H1 (cell line): ENCODE measurements around the gene COL25A1. TPM values are rescaled to one million over a fixed set of nuclear protein-coding genes. Genes with fewer than 3 reads are reported as not detected.

Experiments
- CTCF ChIA-PET: fragments of 300-600 bp; sonication (Branson Sonifier 250); formaldehyde crosslinking; loops from one replicate; lab custom pipeline; 2021; ENCODE audit not compliant: partially characterized antibody; lab: Charles Lee
- POLR2A ChIA-PET: fragments of 300-600 bp; sonication (Branson Sonifier 250); formaldehyde crosslinking; loops from one replicate; lab custom pipeline; 2021; ENCODE audit warnings: inconsistent platforms; ENCODE audit not compliant: partially characterized antibody; lab: Charles Lee
- DNase-seq, 2 experiments: peaks; one replicate each; pipeline versions ENCODE4 v3.0.0 to v3.0.0-alpha.2; 2010 to 2022; ENCODE audit warnings: low spot score in 2 of 2, low read depth in 1 of 2, mixed read lengths in 1 of 2
- FAIRE-seq: peaks from 2 replicates; lab custom pipeline; 2011; peaks lifted over from hg19 to GRCh38; lab: Jason Lieb, UNC
- H2AFZ ChIP-seq: 2 replicates; pipeline ENCODE4 v1.8.1; 2012; ENCODE audit warnings: low read length, inconsistent platforms
- H2AK5ac ChIP-seq: 2 replicates; pipeline ENCODE4 v1.6.1; 2013; ENCODE audit warnings: low read depth, low read length
- H2BK120ac ChIP-seq: replicated peaks from 2 replicates; pipeline ENCODE3; 2013; ENCODE audit warnings: low read depth, low read length, inconsistent platforms
- H2BK12ac ChIP-seq: 2 replicates; pipeline ENCODE4 v1.6.1; 2013; ENCODE audit warnings: low read depth, low read length
- H2BK15ac ChIP-seq: 2 replicates; pipeline ENCODE4 v1.6.1; 2013; ENCODE audit warnings: low read length
- H2BK20ac ChIP-seq: 2 replicates; pipeline ENCODE4 v1.6.1; 2013; ENCODE audit warnings: low read length
- H2BK5ac ChIP-seq: 2 replicates; pipeline ENCODE4 v1.6.1; 2013; ENCODE audit warnings: low read depth, low read length
- H3K14ac ChIP-seq: 2 replicates; pipeline ENCODE4 v1.6.1; 2013; ENCODE audit warnings: inconsistent platforms; ENCODE audit not compliant: insufficient read length
- H3K18ac ChIP-seq: 2 replicates; pipeline ENCODE4 v1.6.1; 2013; ENCODE audit warnings: low read length; ENCODE audit errors: extremely low read depth
- H3K23ac ChIP-seq: 2 replicates; pipeline ENCODE4 v1.6.1; 2013; ENCODE audit warnings: inconsistent platforms; ENCODE audit not compliant: insufficient read length
- H3K23me2 ChIP-seq: 2 replicates; pipeline ENCODE4 v1.6.1; 2013; ENCODE audit warnings: low read depth, low read length
- H3K27ac ChIP-seq: 2 replicates; pipeline ENCODE4 v1.6.1; 2011; ENCODE audit warnings: low read depth, low read length, inconsistent platforms
- H3K27me3 ChIP-seq, 4 experiments: replicated peaks in 1 of 4; 1 replicate in 1 of 4; 2 replicates in 3 of 4; pipeline versions ENCODE4 v1.6.1 to v1.8.1; 2011 to 2013; ENCODE audit warnings: low read length in 3 of 4, mild to moderate bottlenecking in 3 of 4, inconsistent platforms in 2 of 4, mixed read lengths in 2 of 4, moderate library complexity in 1 of 4; ENCODE audit not compliant: control insufficient read depth in 3 of 4, insufficient read depth in 3 of 4; ENCODE audit errors: extremely low read depth in 1 of 4
- H3K36me3 ChIP-seq, 4 experiments: 2 replicates each; pipeline versions ENCODE4 v1.6.1 to v1.8.1; 2011 to 2013; ENCODE audit warnings: mild to moderate bottlenecking in 4 of 4, low read length in 3 of 4, moderate library complexity in 2 of 4, control low read depth in 1 of 4, inconsistent platforms in 1 of 4; ENCODE audit not compliant: insufficient read depth in 4 of 4, control insufficient read depth in 2 of 4
- H3K4ac ChIP-seq: replicated peaks from 2 replicates; pipeline ENCODE3; 2013; ENCODE audit warnings: low read length, low read depth, mixed read lengths, inconsistent platforms; ENCODE audit not compliant: insufficient read length
- H3K4me1 ChIP-seq, 4 experiments: replicated peaks in 1 of 4; 1 replicate in 1 of 4; 2 replicates in 3 of 4; pipeline versions ENCODE4 v1.6.1 to v1.8.1; 2011 to 2013; ENCODE audit warnings: low read length in 3 of 4, inconsistent platforms in 2 of 4, mixed read lengths in 1 of 4; ENCODE audit not compliant: insufficient read depth in 4 of 4, control insufficient read depth in 3 of 4
- H3K4me2 ChIP-seq, 2 experiments: 2 replicates each; pipeline versions ENCODE4 v1.6.1 to v1.8.1; 2011 to 2013; ENCODE audit warnings: low read depth in 2 of 2, low read length in 2 of 2, control low read depth in 1 of 2, inconsistent platforms in 1 of 2, mild to moderate bottlenecking in 1 of 2; ENCODE audit not compliant: insufficient read depth in 1 of 2
- H3K4me3 ChIP-seq, 4 experiments: fragments of 200-600, 300-600 bp in 1 of 4; sonication (generic), shearing (Covaris generic), sonication (Bioruptor Twin) in 1 of 4; 2 replicates each; pipeline versions ENCODE4 v1.5.1 to v1.8.1; 2011 to 2016; ENCODE audit warnings: low read length in 4 of 4, low read depth in 3 of 4, control low read depth in 2 of 4, inconsistent platforms in 2 of 4, mild to moderate bottlenecking in 2 of 4, mixed read lengths in 1 of 4, moderate library complexity in 1 of 4; ENCODE audit not compliant: insufficient read depth in 2 of 4; ENCODE audit errors: extremely low read depth in 1 of 4
- H3K56ac ChIP-seq: replicated peaks from 2 replicates; pipeline ENCODE3; 2013; ENCODE audit warnings: low read depth, mild to moderate bottlenecking, mixed read lengths, low read length, inconsistent platforms; ENCODE audit not compliant: insufficient read length
- H3K79me1 ChIP-seq: 2 replicates; pipeline ENCODE4 v1.6.1; 2013; ENCODE audit warnings: low read depth, low read length, control low read depth
- H3K79me2 ChIP-seq, 2 experiments: 2 replicates each; pipeline versions ENCODE4 v1.6.1 to v1.8.1; 2012 to 2013; ENCODE audit warnings: low read length in 2 of 2, mild to moderate bottlenecking in 2 of 2, inconsistent platforms in 1 of 2; ENCODE audit not compliant: insufficient read depth in 2 of 2, control insufficient read depth in 1 of 2
- H3K9ac ChIP-seq, 4 experiments: replicated peaks in 1 of 4; 1 replicate in 1 of 4; 2 replicates in 3 of 4; pipeline versions ENCODE4 v1.6.1 to v1.8.1; 2011 to 2013; ENCODE audit warnings: low read depth in 3 of 4, low read length in 3 of 4, control low read depth in 2 of 4, mild to moderate bottlenecking in 2 of 4, moderate library complexity in 2 of 4, inconsistent platforms in 1 of 4; ENCODE audit errors: extremely low read depth in 1 of 4
- H3K9me3 ChIP-seq, 2 experiments: 2 replicates each; pipeline versions ENCODE4 v1.6.1 to v1.8.1; 2012 to 2013; ENCODE audit warnings: mild to moderate bottlenecking in 2 of 2, moderate library complexity in 2 of 2, control low read depth in 1 of 2, inconsistent platforms in 1 of 2, low read depth in 1 of 2, low read length in 1 of 2, mixed read lengths in 1 of 2; ENCODE audit not compliant: insufficient read depth in 2 of 2
- H4K20me1 ChIP-seq, 2 experiments: replicated peaks in 1 of 2; 2 replicates each; pipeline versions ENCODE3 to v1.8.1; 2011 to 2013; ENCODE audit warnings: inconsistent platforms in 2 of 2, low read length in 2 of 2, mild to moderate bottlenecking in 1 of 2; ENCODE audit not compliant: insufficient read depth in 2 of 2, control insufficient read depth in 1 of 2
- H4K5ac ChIP-seq: 2 replicates; pipeline ENCODE4 v1.6.1; 2013; ENCODE audit warnings: low read length, low read depth, mixed read lengths, inconsistent platforms; ENCODE audit not compliant: insufficient read length
- H4K8ac ChIP-seq: 2 replicates; pipeline ENCODE4 v1.8.0; 2013; ENCODE audit warnings: mild to moderate bottlenecking, moderate library complexity, low read length, inconsistent platforms; ENCODE audit not compliant: insufficient read depth; ENCODE audit errors: extremely low read depth
- H4K91ac ChIP-seq: replicated peaks from 2 replicates; pipeline ENCODE3; 2013; ENCODE audit warnings: low read length, mixed read lengths, inconsistent platforms; ENCODE audit not compliant: insufficient read length
- FOSL1 ChIP-seq: IDR thresholded peaks from 2 replicates; pipeline ENCODE4 v1.6.1; 2011; ENCODE audit warnings: mild to moderate bottlenecking, low read depth, low read length, moderate library complexity; ENCODE audit not compliant: insufficient read depth
- KDM1A ChIP-seq: fragments of 200-600, 300-600 bp; sonication (generic); IDR thresholded peaks from 2 replicates; pipeline ENCODE4 v1.7.1; 2016; ENCODE audit warnings: mild to moderate bottlenecking, low read length, borderline replicate concordance
- SP2 ChIP-seq: IDR thresholded peaks from 2 replicates; pipeline ENCODE4 v1.6.1; 2012; ENCODE audit warnings: mild to moderate bottlenecking, low read length, inconsistent platforms
- WGBS, 2 experiments: shearing (Covaris generic) in 1 of 2; methylation state at CpG; one replicate each; pipeline versions ENCODE4 v1.1.6 to v1.1.7; 2013 to 2015; ENCODE audit warnings: low lambda C conversion rate in 2 of 2, mixed read lengths in 2 of 2, inconsistent platforms in 1 of 2, low coverage in 1 of 2, missing lambda C conversion rate in 1 of 2; ENCODE audit not compliant: insufficient replicate concordance in 2 of 2, insufficient coverage in 1 of 2, insufficient read length in 1 of 2; ENCODE audit errors: extremely low coverage in 1 of 2, missing lambda C conversion rate in 1 of 2; 5-methylcytosine and 5-hydroxymethylcytosine counted together
- polyA plus RNA-seq, 7 experiments: library from polyadenylated mRNA; depleted of rRNA in 3 of 7; stranded (reverse) in 5 of 7; unstranded in 2 of 7; fragments of >200 nt in 5 of 7; fragments of 200-250 nt in 2 of 7; gene quantifications; 1 replicate in 5 of 7; 2 replicates in 1 of 7; 4 replicates in 1 of 7; pipeline versions ENCODE4 v1.2.1 to v1.2.3, GENCODE V29; 2011 to 2013; ENCODE audit warnings: missing spikeins in 2 of 7, mixed read lengths in 2 of 7
- total RNA-seq: library from RNA; stranded (reverse); fragmentation: NEBNext Ultra II Directional; extraction: Animal tissue kit (Norgen Biotek cat#: 25700); gene quantifications from 2 replicates; pipeline ENCODE4 v1.2.1, GENCODE V29; 2021

COL25A1 gene
- total and polyA plus RNA-seq, 2 of the 8 experiments (the other 6 are each of a cell fraction or from before 2014, with no cell fraction given), result 1.1 to 8.3 TPM

DNA sequence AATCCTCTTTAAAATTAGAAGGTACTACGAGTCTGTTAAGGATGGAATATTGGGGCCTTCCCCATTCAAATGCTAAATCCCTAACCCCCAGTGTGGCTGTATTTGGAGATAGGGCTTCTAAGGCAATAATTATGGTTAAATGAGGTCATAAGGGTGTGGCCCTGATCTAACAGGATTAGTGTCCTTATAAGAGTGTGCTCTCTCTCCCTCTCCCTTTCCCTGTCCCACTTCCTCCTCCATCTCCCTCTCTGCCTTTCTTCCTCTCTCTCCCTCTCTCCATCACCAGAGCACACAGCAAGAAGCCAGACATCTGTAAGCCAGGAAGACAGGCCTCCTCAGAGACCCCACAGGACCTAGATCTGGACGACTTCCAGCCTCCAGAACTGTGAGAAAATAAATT lies 116.9 kb downstream of the COL25A1 start:
- 0 out of 4 replicates have a peak overlapping the region, but pooled peaks of 1 of the 2 experiments have one; percentile 3 for H3K4me2 ChIP-seq

More for the DNA sequence above, 116.9 kb downstream of the COL25A1 start:
- no peak overlapping the region for H3K4me3 ChIP-seq
- H2BK15ac ChIP-seq, result no peak overlapping the region
- no peak overlapping the region for H4K91ac ChIP-seq
- no peak overlapping the region for H3K27ac ChIP-seq
- CTCF ChIA-PET, result interaction anchor here (0.7 kb wide), 1 partner anchor 62 kb away, joined by 4 read pairs; no protein-coding TSS in a partner anchor
- H4K8ac ChIP-seq, result no peak overlapping the region
- no peak overlapping the region for H3K23ac ChIP-seq
- H3K79me1 ChIP-seq, result no peaks in the 10 kb centered on the region
- 69% methylated on average over 2 of the region's 2 CpGs; no CpG with 5 or more reads in 1 of the 2 experiments for WGBS, 2 experiments
- no peak overlapping the region for H2AK5ac ChIP-seq
- H4K5ac ChIP-seq, result no peak overlapping the region
- no peak overlapping the region for H2BK5ac ChIP-seq
- no peak overlapping the region for H3K18ac ChIP-seq
- DNase-seq (no peak), FAIRE-seq (no peak)
- no peak overlapping the region for H3K4ac ChIP-seq
- no peaks in the 10 kb centered on the region; a peak in 1 of 8 replicates for H3K36me3 ChIP-seq
- 0 out of 2 replicates have a peak overlapping the region, but pooled peaks have one; percentile 1 for H2BK12ac ChIP-seq
- H3K56ac ChIP-seq, result no peak overlapping the region
- no peak overlapping the region for H2BK120ac ChIP-seq
- TF ChIP-seq SP2 (no peak), FOSL1 (no peak), KDM1A (no peak)
- H3K9ac ChIP-seq, result no peak overlapping the region
- H3K79me2 ChIP-seq, result no peaks in the 10 kb centered on the region
- H3K4me1 ChIP-seq, result peaks cover 0 to 7% (median 4%) of the 10 kb centered on the region in 4 experiments; a peak in 2 of 7 replicates
- POLR2A ChIA-PET, result no interaction called here
- H3K23me2 ChIP-seq, result no peaks in the 10 kb centered on the region
- no peaks in the 10 kb centered on the region for H3K27me3 ChIP-seq
- peaks cover 0 to 3% of the 10 kb centered on the region in 2 experiments; a peak in 2 of 4 replicates for H3K9me3 ChIP-seq
- H2BK20ac ChIP-seq, result no peak overlapping the region
- H4K20me1 ChIP-seq, result no peaks in the 10 kb centered on the region
- no peak overlapping the region for H3K14ac ChIP-seq
- H2AFZ ChIP-seq, result no peak overlapping the region
